ENCODE results near the gene KRTAP5-1. TPM values are rescaled to one million over a fixed set of nuclear protein-coding genes. Genes with fewer than 3 reads are reported as not detected.

KRTAP5-1 gene
- total and polyA plus RNA-seq, 10 of the 15 experiments (the other 5 are each of a cell fraction or from before 2014, with no cell fraction given): not detected

GRCh38 chr11:1631066-1631568, 46.0 kb upstream of the KRTAP5-1 start:
- Histone ChIP-seq H3K9ac (ENCODE audit: control insufficient read depth, insufficient read depth, low read length) (no peak overlapping the region), H2AFZ (ENCODE audit: control insufficient read depth, low read depth, low read length) (no peak overlapping the region), H3K4me2 (ENCODE audit: control insufficient read depth, insufficient read depth) (no peak overlapping the region), H3K4me3 (no peak overlapping the region), H3K79me2 (ENCODE audit: control insufficient read depth, insufficient read depth, low read length) (no peaks in the 10 kb centered on the region), H4K20me1 (ENCODE audit: control insufficient read depth, insufficient read depth) (no peaks in the 10 kb centered on the region), H3K4me1 (ENCODE audit: control insufficient read depth, insufficient read depth, low read length) (no peaks in the 10 kb centered on the region), H3K27me3 (replicated peaks in 1 of 2; ENCODE audit: control insufficient read depth in 2 of 2, insufficient read depth in 2 of 2, low read length in 1 of 2) (peaks cover 0 to 3% of the 10 kb centered on the region in 2 experiments; a peak in 3 of 4 replicates), H3K36me3 (ENCODE audit: control insufficient read depth in 2 of 2, insufficient read depth in 2 of 2, low read length in 1 of 2) (no peaks in the 10 kb centered on the region), H3K27ac (ENCODE audit: control insufficient read depth, insufficient read depth) (no peak overlapping the region), H3K9me3 (replicated peaks; ENCODE audit: control insufficient read depth, insufficient read depth, low read length) (no peaks in the 10 kb centered on the region)
- no peak for DNase-seq (ENCODE audit: low read depth, low spot score)
- in situ Hi-C loops (cut with MboI) (no loop called here), intact Hi-C loops (cut with micrococcal nuclease; ENCODE audit: unreplicated experiment) (no loop called here)
- ATAC-seq: no peak
- 36% methylated on average over 11 of the region's 13 CpGs for WGBS (ENCODE audit: insufficient coverage, insufficient replicate concordance, low lambda C conversion rate, missing lambda C conversion rate)
- BruUV-seq (replicated peaks): no TSS peak
- FAIRE-seq: no peak
- SMC1A ChIA-PET (ENCODE audit: uncharacterized antibody, unreplicated experiment): interaction anchor here (1.7 kb wide), 1 partner anchor 36 kb away, joined by 3 read pairs; no protein-coding TSS in a partner anchor
- RAD21 ChIA-PET (ENCODE audit: unreplicated experiment): no interaction called here
- CTCF ChIA-PET: interaction anchor here (0.7 to 2.7 kb wide), 4 partner anchors 9 to 63 kb away, joined by 3 to 12 read pairs (median 3); no protein-coding TSS in a partner anchor
- POLR2A ChIA-PET: no interaction called here
- no peak for TF ChIP-seq MEF2A (IDR thresholded peaks at IDR 0.05; ENCODE audit: insufficient read depth, low read depth, low read length)
- no peak for TF ChIP-seq NFIC (IDR thresholded peaks at IDR 0.05; ENCODE audit: low read depth, low read length)
- TF ChIP-seq RFX5 (IDR thresholded peaks at IDR 0.05; ENCODE audit: low read depth, low read length): no peak
- no peak for TF ChIP-seq BRCA1 (IDR thresholded peaks at IDR 0.05; ENCODE audit: low read depth, low read length)
- no peak for TF ChIP-seq HDAC2 (IDR thresholded peaks at IDR 0.05)
- TF ChIP-seq, protein P1, sequence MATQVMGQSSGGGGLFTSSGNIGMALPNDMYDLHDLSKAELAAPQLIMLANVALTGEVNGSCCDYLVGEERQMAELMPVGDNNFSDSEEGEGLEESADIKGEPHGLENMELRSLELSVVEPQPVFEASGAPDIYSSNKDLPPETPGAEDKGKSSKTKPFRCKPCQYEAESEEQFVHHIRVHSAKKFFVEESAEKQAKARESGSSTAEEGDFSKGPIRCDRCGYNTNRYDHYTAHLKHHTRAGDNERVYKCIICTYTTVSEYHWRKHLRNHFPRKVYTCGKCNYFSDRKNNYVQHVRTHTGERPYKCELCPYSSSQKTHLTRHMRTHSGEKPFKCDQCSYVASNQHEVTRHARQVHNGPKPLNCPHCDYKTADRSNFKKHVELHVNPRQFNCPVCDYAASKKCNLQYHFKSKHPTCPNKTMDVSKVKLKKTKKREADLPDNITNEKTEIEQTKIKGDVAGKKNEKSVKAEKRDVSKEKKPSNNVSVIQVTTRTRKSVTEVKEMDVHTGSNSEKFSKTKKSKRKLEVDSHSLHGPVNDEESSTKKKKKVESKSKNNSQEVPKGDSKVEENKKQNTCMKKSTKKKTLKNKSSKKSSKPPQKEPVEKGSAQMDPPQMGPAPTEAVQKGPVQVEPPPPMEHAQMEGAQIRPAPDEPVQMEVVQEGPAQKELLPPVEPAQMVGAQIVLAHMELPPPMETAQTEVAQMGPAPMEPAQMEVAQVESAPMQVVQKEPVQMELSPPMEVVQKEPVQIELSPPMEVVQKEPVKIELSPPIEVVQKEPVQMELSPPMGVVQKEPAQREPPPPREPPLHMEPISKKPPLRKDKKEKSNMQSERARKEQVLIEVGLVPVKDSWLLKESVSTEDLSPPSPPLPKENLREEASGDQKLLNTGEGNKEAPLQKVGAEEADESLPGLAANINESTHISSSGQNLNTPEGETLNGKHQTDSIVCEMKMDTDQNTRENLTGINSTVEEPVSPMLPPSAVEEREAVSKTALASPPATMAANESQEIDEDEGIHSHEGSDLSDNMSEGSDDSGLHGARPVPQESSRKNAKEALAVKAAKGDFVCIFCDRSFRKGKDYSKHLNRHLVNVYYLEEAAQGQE (IDR thresholded peaks at IDR 0.05; ENCODE audit: low read depth, low read length): no peak
- no peak for TF ChIP-seq MTA3 (IDR thresholded peaks at IDR 0.05; ENCODE audit: borderline replicate concordance, low read length)
- no peak for TF ChIP-seq MXI1 (IDR thresholded peaks at IDR 0.05; ENCODE audit: low read depth, low read length)
- TF ChIP-seq BCL3 (IDR thresholded peaks at IDR 0.05; ENCODE audit: borderline replicate concordance, insufficient read depth, low read depth, low read length, poor library complexity, severe bottlenecking): no peak
- TF ChIP-seq POLR2AphosphoS2 (IDR thresholded peaks at IDR 0.05; ENCODE audit: low read depth, low read length): no peak
- TF ChIP-seq, protein P2, sequence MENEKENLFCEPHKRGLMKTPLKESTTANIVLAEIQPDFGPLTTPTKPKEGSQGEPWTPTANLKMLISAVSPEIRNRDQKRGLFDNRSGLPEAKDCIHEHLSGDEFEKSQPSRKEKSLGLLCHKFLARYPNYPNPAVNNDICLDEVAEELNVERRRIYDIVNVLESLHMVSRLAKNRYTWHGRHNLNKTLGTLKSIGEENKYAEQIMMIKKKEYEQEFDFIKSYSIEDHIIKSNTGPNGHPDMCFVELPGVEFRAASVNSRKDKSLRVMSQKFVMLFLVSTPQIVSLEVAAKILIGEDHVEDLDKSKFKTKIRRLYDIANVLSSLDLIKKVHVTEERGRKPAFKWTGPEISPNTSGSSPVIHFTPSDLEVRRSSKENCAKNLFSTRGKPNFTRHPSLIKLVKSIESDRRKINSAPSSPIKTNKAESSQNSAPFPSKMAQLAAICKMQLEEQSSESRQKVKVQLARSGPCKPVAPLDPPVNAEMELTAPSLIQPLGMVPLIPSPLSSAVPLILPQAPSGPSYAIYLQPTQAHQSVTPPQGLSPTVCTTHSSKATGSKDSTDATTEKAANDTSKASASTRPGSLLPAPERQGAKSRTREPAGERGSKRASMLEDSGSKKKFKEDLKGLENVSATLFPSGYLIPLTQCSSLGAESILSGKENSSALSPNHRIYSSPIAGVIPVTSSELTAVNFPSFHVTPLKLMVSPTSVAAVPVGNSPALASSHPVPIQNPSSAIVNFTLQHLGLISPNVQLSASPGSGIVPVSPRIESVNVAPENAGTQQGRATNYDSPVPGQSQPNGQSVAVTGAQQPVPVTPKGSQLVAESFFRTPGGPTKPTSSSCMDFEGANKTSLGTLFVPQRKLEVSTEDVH (IDR thresholded peaks at IDR 0.05; ENCODE audit: low read depth, partially characterized antibody): no peak
- TF ChIP-seq SKIL (IDR thresholded peaks at IDR 0.05; ENCODE audit: low read depth, poor library complexity, severe bottlenecking): no peak
- TF ChIP-seq SREBF2 (IDR thresholded peaks at IDR 0.05; ENCODE audit: low read length): no peak
- no peak for TF ChIP-seq ESRRA (IDR thresholded peaks at IDR 0.05; ENCODE audit: low read length)
